UCSD-AML1 (cell line): ENCODE data around the gene KCNJ5.

ENCODE experiments used
- DNase-seq: peaks from one replicate; lab custom pipeline; 2025; ENCODE audit not compliant: unreplicated experiment; lab: John Stamatoyannopoulos, UW

The KCNJ5 gene

GRCh38 chr11:128868841-128869671, 22.1 kb upstream of the KCNJ5 start:
- DNase-seq, result no peak

- DNase-seq, result no peak
These were observed 20.0 kb upstream of the KCNJ5 start for GRCh38 chr11:128871168-128871610.

- no peak for DNase-seq
These were observed 19.1 kb upstream of the KCNJ5 start for GRCh38 chr11:128872094-128872493.

GRCh38 chr11:128872594-128872993, 18.6 kb upstream of the KCNJ5 start:
- DNase-seq, result no peak

- DNase-seq, result no peak
These were observed 16.7 kb upstream of the KCNJ5 start for GRCh38 chr11:128874427-128874826.

GRCh38 chr11:128876133-128876650, 15.0 kb upstream of the KCNJ5 start:
- DNase-seq, result no peak

GRCh38 chr11:128877726-128878125, 13.4 kb upstream of the KCNJ5 start:
- DNase-seq, result no peak

- no peak for DNase-seq
These were observed 12.7 kb upstream of the KCNJ5 start for GRCh38 chr11:128878455-128878854.

GRCh38 chr11:128879817-128880216, 11.3 kb upstream of the KCNJ5 start:
- DNase-seq, result no peak

- no peak for DNase-seq
These were observed 9.9 kb upstream of the KCNJ5 start for GRCh38 chr11:128881221-128881620.

GRCh38 chr11:128882451-128882850, 8.7 kb upstream of the KCNJ5 start:
- no peak for DNase-seq

GRCh38 chr11:128884054-128884453, 7.1 kb upstream of the KCNJ5 start:
- DNase-seq, result no peak

- peak; percentile 40 for DNase-seq
These were observed 6.3 kb upstream of the KCNJ5 start for GRCh38 chr11:128884703-128885338.

GRCh38 chr11:128886406-128887124, 4.6 kb upstream of the KCNJ5 start:
- peak; percentile 69 for DNase-seq

- no peak for DNase-seq
These were observed 2.8 kb upstream of the KCNJ5 start for GRCh38 chr11:128888034-128888985.

- DNase-seq, result no peak
These were observed 1.4 kb upstream of the KCNJ5 start for GRCh38 chr11:128889657-128890213.

GRCh38 chr11:128890216-128890542, 977 bp upstream of the KCNJ5 start:
- DNase-seq, result no peak

- DNase-seq, result no peak
These were observed 800 bp downstream of the KCNJ5 start for GRCh38 chr11:128891913-128892398.

GRCh38 chr11:128892866-128893565, 1.9 kb downstream of the KCNJ5 start:
- no peak for DNase-seq
